GM21619 (cell line): ENCODE data around the gene TAAR1.

Source experiments
- ATAC-seq: cut with Tn5 transposase; IDR thresholded peaks from one replicate; pipeline ENCODE4 v1.9.1; 2021; ENCODE audit not compliant: unreplicated experiment

TAAR1 gene

DNA sequence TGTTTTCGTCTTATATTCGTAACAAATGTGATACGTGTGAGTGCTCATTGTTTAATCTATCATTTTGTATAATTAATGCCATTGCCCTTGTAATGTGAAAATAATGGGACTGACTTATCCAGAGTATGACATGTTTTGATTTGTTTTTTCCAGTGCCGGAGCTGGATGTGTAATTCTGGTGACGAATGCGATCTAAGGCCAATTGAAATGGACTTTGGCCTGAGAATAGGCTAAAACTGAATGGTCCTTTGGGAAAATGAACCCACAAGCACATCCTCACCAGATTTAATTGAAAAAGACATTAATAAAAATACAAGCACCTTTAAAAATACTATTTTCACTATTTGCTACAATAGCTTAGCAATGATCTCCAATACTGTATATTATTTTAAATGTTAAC lies 62.8 kb downstream of the TAAR1 start:
- no peak for ATAC-seq
